DND-41 (cell line): Measurements from ENCODE around the gene FAM78A.
A peak's percentile ranks its signal among the peaks of the same experiment; 100 is the strongest.

Experiments used
- ATAC-seq: fragments of 200-7000 bp; cut with Tn5 transposase; 3 replicates; pipeline ENCODE4 v1.9.1; 2021; ENCODE audit warnings: low read depth; ENCODE audit not compliant: insufficient read depth
- DNase-seq: peaks from one replicate; pipeline ENCODE4 v3.0.0-alpha.2; 2020
- H2AFZ ChIP-seq: 2 replicates; pipeline ENCODE4 v1.6.0; 2012; ENCODE audit warnings: low read depth, low read length
- H3K27ac ChIP-seq: 2 replicates; pipeline ENCODE4 v1.5.1; 2012; ENCODE audit warnings: low read length, inconsistent platforms
- H3K27me3 ChIP-seq: fragments of 200-600 bp; sonication (generic); 2 replicates; pipeline ENCODE4 v1.6.0; 2012; ENCODE audit warnings: low read length, mild to moderate bottlenecking, inconsistent platforms; ENCODE audit not compliant: insufficient read depth, poor library complexity
- H3K36me3 ChIP-seq: 2 replicates; pipeline ENCODE4 v1.5.1; 2012; ENCODE audit warnings: low read length, inconsistent platforms; ENCODE audit not compliant: insufficient read depth
- H3K4me1 ChIP-seq: 2 replicates; pipeline ENCODE4 v1.5.1; 2012; ENCODE audit warnings: mild to moderate bottlenecking, low read length; ENCODE audit not compliant: insufficient read depth
- H3K4me2 ChIP-seq: 2 replicates; pipeline ENCODE4 v1.6.0; 2012; ENCODE audit warnings: mild to moderate bottlenecking, moderate library complexity, low read length, inconsistent platforms; ENCODE audit not compliant: insufficient read depth
- H3K4me3 ChIP-seq, 2 experiments: fragments of 200-600 bp in 1 of 2; shearing (Covaris generic) in 1 of 2; 2 replicates each; pipeline ENCODE4 v1.5.1; 2012 to 2016; ENCODE audit warnings: inconsistent platforms in 2 of 2, low read length in 2 of 2, mild to moderate bottlenecking in 2 of 2, low read depth in 1 of 2, moderate library complexity in 1 of 2
- H3K79me2 ChIP-seq: 2 replicates; pipeline ENCODE4 v1.6.0; 2012; ENCODE audit warnings: low read length, inconsistent platforms; ENCODE audit not compliant: insufficient read depth
- H3K9ac ChIP-seq: 2 replicates; pipeline ENCODE4 v1.6.0; 2012; ENCODE audit warnings: low read depth, mild to moderate bottlenecking, inconsistent platforms, low read length, moderate library complexity
- H3K9me3 ChIP-seq: 2 replicates; pipeline ENCODE4 v1.5.1; 2012; ENCODE audit warnings: low read length, moderate library complexity, mild to moderate bottlenecking, inconsistent platforms; ENCODE audit not compliant: insufficient read depth, severe bottlenecking
- H4K20me1 ChIP-seq: 2 replicates; pipeline ENCODE4 v1.6.0; 2012; ENCODE audit warnings: low read length; ENCODE audit not compliant: insufficient read depth
- CTCF ChIP-seq: IDR thresholded peaks from 2 replicates; pipeline ENCODE4 v1.5.1; 2012; ENCODE audit warnings: borderline replicate concordance, low read length, moderate library complexity, mild to moderate bottlenecking; ENCODE audit not compliant: poor library complexity, severe bottlenecking; ENCODE audit errors: extremely low read depth
- EZH2 ChIP-seq: IDR thresholded peaks from 3 replicates; pipeline ENCODE4 v1.6.1; 2012; ENCODE audit warnings: borderline replicate concordance, low read depth, mild to moderate bottlenecking, moderate library complexity, low read length, inconsistent platforms; ENCODE audit not compliant: severe bottlenecking

The FAM78A gene

GRCh38 chr9:131303381-131304321, 27.3 kb upstream of the FAM78A start:
- Histone ChIP-seq H3K9me3 (no peaks in the 10 kb centered on the region), H3K4me1 (no peaks in the 10 kb centered on the region), H3K27me3 (no peaks in the 10 kb centered on the region), H3K79me2 (no peaks in the 10 kb centered on the region), H3K27ac (no peak overlapping the region), H3K4me2 (no peak overlapping the region), H3K4me3 (no peak overlapping the region), H2AFZ (no peak overlapping the region), H3K9ac (no peak overlapping the region), H3K36me3 (no peaks in the 10 kb centered on the region), H4K20me1 (no peaks in the 10 kb centered on the region)
- TF ChIP-seq EZH2 (no peak), CTCF (no peak)
- DNase-seq: no peak
- ATAC-seq: 0 out of 3 replicates have a peak, but pooled peaks have one; percentile 17

GRCh38 chr9:131302244-131303075, 26.1 kb upstream of the FAM78A start:
- Histone ChIP-seq H3K79me2 (no peaks in the 10 kb centered on the region), H3K9me3 (no peaks in the 10 kb centered on the region), H3K9ac (no peak overlapping the region), H3K4me3 (no peak overlapping the region), H3K4me2 (no peak overlapping the region), H3K36me3 (no peaks in the 10 kb centered on the region), H3K27ac (no peak overlapping the region), H3K27me3 (no peaks in the 10 kb centered on the region), H2AFZ (no peak overlapping the region), H3K4me1 (no peaks in the 10 kb centered on the region), H4K20me1 (no peaks in the 10 kb centered on the region)
- no peak for TF ChIP-seq EZH2
- DNase-seq (no peak), ATAC-seq (no peak)

GRCh38 chr9:131300444-131300843, 24.1 kb upstream of the FAM78A start:
- DNase-seq (no peak), ATAC-seq (no peak)
- H3K4me3 ChIP-seq: no peak overlapping the region
- no peak overlapping the region for H3K27ac ChIP-seq
- no peaks in the 10 kb centered on the region for H3K79me2 ChIP-seq
- H2AFZ ChIP-seq: no peak overlapping the region
- H3K36me3 ChIP-seq: no peaks in the 10 kb centered on the region
- no peaks in the 10 kb centered on the region for H3K4me1 ChIP-seq
- H3K9me3 ChIP-seq: no peaks in the 10 kb centered on the region
- no peak for TF ChIP-seq EZH2
- TF ChIP-seq CTCF: no peak
- no peaks in the 10 kb centered on the region for H4K20me1 ChIP-seq
- no peak overlapping the region for H3K4me2 ChIP-seq
- no peak overlapping the region for H3K9ac ChIP-seq
- no peaks in the 10 kb centered on the region for H3K27me3 ChIP-seq

- TF ChIP-seq EZH2 (no peak), CTCF (no peak)
- no peak overlapping the region for H3K9ac ChIP-seq
- H3K4me1 ChIP-seq: no peaks in the 10 kb centered on the region
Observed at GRCh38 chr9:131299961-131300347, 23.6 kb upstream of the FAM78A start.

More at GRCh38 chr9:131299961-131300347, 23.6 kb upstream of the FAM78A start:
- no peak overlapping the region for H3K27ac ChIP-seq
- H3K27me3 ChIP-seq: no peaks in the 10 kb centered on the region
- no peaks in the 10 kb centered on the region for H3K79me2 ChIP-seq
- H3K4me3 ChIP-seq: no peak overlapping the region
- H2AFZ ChIP-seq: no peak overlapping the region
- H3K36me3 ChIP-seq: no peaks in the 10 kb centered on the region
- DNase-seq: no peak
- no peak overlapping the region for H3K4me2 ChIP-seq
- H3K9me3 ChIP-seq: no peaks in the 10 kb centered on the region
- no peaks in the 10 kb centered on the region for H4K20me1 ChIP-seq
- ATAC-seq: no peak
